Stimulated activated CD4-positive, alpha-beta T cell treated with anti-CD3 and anti-CD28 coated beads, Interleukin-1b, Interleukin-23, amount 100 ng/mL, for 4 hours (primary cell): Measurements from ENCODE around the gene SPAM1.
"Not testable (repeated sequence)": the region's sequence is repeated elsewhere in the genome, so short reads cannot be mapped to it uniquely, and the experiment has no call there.

Experiments
- DNase-seq, 2 donors: peaks; one replicate each; pipeline ENCODE4 v3.0.0-alpha.2; 2020; ENCODE audit warnings: low read depth in 2 of 2

The SPAM1 gene, protein sequence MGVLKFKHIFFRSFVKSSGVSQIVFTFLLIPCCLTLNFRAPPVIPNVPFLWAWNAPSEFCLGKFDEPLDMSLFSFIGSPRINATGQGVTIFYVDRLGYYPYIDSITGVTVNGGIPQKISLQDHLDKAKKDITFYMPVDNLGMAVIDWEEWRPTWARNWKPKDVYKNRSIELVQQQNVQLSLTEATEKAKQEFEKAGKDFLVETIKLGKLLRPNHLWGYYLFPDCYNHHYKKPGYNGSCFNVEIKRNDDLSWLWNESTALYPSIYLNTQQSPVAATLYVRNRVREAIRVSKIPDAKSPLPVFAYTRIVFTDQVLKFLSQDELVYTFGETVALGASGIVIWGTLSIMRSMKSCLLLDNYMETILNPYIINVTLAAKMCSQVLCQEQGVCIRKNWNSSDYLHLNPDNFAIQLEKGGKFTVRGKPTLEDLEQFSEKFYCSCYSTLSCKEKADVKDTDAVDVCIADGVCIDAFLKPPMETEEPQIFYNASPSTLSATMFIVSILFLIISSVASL

DNA sequence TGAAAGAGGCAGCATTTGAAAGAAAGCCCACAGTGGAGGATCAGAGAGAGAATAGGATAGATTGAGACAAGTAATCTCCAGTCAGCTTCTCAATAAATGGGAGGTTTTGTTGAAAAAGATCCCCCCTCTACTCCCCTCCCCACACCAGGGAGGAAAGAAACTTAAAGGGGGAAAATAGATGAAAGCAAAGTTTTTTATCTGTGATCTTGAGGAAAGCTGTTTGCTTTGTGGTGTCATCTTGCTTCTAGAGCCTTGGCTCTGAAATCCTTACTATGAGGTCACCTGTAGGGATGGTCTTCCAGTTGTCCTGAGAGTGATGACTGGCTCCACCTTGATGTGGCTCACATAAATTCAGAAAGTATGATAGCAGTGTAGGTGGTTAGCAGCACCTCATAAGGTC is at the start of gene SPAM1:
Gene SPAM1, plus strand, starts transcription at position 301 of the 400 bp plus-strand sequence. CDS start 28,330 bp downstream, outside the sequence.
- DNase-seq: no peak

DNA sequence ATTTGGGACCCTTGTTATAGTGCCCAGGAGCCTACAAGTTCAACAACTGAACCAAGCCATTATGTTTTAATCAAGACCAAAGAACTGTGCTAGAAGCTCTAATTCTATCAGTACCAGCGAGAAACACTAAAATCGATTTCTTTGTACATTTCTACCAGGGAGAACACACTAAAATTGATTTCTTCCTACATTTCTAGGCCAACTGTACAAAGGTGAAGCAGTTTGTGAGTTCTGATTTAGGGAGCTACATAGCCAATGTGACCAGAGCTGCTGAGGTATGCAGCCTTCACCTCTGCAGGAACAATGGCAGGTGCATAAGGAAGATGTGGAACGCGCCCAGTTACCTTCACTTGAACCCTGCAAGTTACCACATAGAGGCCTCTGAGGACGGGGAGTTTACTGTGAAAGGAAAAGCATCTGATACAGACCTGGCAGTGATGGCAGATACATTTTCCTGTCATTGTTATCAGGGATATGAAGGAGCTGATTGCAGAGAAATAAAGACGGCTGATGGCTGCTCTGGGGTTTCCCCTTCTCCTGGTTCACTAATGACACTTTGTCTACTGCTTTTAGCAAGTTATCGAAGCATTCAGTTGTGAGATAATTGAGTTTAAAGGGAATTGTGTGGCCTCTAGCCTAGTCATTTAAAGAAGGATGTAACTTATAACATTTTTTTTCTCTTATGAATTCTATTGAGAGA is 48.3 kb upstream of the SPAM1 start:
- no peak for DNase-seq

DNA sequence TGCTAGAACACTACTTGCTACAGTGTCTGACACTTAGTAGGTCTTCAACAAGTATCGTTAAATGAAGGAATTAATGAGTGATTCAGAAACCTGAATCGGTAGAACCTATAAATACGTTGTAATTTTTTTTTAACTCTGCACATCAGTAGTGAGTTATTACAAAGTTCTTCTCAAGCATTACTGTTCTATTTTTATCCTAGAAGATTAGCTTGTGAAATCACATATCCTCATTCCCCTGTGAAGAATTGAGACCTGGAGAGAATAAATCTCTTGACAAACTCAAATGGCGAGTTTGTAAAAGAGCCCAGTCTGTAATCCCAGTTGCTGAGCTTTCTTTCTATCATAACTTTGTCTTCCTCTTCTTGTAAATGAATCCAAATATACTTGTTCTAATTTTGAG is 45.4 kb upstream of the SPAM1 start:
- no peak for DNase-seq

DNA sequence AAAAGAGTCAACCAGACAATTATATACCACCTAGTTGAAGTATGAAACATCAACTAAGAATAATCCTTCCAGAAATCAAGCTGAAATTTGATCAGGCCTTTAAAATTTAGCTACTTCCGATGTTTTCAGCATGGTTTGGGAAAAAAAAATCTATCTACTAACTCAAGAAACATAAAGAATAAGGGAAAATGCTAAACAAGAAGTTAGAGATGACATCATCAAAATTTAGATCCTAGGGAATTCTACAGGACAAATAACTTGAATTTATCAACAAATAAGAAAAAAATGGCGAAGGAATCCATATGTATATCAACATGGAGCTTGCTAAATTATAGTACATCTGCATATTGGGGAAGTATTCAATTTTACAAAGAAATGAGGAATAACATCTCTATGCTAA is 43.7 kb upstream of the SPAM1 start:
- no peak for DNase-seq

DNA sequence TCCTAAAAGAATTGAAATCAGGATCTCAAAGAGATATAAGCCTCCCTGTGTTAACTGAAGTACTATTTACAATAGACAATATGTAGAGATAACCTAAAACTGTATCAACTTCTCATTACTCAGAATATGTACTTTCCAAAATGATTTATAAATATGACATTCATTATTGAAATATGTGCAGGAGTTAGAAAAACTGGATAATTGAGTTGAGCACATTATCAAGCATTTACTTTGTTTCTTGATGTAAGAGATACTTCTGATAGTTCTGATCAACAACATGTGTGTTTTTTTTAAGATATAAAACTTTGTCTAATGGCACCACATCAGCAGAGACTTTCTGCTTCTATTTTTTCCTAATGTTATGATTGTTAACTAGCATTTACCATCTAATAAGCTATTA is 41.9 kb upstream of the SPAM1 start:
- DNase-seq: no peak

DNA sequence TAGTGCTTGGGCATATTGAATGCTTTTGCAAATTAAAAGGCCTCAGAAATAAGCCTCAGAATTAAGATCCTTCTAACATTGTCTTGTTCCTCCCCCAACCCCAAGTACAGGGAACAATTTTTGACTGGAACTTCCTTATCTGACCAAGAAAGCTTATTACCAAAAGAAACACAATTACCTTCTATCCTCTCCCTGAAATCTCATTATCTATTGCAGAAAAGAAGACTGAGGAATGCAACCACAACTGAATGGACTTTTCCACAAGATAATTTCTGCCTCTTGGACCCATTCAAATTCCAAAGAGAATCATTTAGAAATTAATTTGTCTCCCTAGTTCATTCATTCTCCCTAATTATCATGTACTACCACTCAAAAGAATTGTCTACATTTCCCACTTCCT is 36.8 kb upstream of the SPAM1 start:
- no peak for DNase-seq

DNA sequence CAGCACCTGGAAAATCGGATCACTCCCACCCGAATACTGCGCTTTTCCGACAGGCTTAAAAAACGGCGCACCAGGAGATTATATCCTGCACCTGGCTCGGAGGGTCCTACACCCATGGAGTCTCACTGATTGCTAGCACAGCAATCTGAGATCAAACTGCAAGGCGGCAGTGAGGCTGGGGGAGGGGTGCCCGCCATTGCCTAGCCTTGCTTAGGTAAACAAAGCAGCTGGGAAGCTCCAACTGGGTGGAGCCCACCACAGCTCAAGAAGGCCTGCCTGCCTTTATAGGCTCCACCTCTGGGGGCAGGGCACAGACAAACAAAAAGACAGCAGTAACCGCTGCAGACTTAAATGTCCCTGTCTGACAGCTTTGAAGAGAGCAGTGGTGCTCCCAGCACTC is 30.3 kb upstream of the SPAM1 start:
- DNase-seq: not testable (repeated sequence)

DNA sequence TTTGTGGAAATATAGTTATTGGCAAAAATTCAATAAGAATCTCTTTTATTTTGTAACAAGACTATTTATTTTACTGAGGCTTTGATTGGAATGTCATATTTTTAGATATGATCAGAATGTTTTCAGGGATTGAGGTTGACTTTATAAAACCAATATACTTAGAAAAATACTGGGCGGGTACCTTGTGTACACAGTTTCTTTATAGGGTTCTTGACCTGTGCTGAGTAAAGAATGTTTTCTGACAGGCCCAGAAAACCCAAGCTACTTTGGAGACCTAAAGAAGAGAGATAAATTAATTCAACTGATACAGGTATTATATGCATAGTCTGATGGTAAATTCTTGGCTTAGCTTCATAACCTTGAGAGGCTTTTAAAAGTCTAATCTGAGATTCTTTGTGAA is 23.9 kb upstream of the SPAM1 start:
- DNase-seq: no peak

DNA sequence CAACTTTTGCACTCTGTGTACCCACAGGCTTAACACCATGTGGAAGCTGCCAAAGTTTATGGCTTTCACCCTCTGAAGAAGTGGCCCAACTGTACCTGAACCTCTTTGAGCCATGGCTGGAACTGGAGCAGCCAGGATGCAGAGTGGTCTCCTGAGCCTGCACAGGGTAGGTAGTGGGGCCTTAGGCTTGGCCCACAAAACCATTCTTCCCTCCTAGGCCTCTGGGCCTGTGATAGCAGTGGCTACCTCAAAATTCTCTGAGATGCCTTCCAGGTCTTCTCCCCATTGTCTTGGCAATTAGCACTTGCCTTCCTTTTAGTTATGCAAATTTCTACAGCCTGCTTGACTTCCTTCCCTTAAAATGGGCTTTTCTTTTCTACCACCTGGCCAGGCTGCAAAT is 19.3 kb upstream of the SPAM1 start:
- DNase-seq: no peak

DNA sequence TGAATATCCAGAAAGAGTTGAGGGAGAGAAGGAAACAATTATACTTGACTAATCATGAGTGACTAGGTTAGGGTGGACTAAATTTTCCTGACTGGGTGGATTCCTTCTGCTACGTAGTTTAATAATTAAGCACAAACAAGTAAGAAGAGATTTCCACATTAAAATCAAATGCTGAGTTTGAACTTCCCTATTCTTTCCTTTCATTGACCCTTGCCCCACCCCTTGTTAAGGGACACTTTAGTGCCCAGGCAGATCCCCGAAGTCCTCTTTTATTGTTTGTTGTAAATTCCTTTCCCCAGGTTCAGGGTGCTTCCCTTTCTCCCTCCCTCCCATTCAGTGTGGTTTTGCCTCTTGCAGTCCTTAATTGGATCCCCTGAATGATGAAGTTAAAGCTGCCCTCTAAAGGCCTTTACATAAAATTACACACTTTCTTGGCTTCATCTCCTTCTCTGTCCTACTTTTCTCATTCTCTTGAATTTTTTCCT is 8.8 kb upstream of the SPAM1 start:
- no peak for DNase-seq

DNA sequence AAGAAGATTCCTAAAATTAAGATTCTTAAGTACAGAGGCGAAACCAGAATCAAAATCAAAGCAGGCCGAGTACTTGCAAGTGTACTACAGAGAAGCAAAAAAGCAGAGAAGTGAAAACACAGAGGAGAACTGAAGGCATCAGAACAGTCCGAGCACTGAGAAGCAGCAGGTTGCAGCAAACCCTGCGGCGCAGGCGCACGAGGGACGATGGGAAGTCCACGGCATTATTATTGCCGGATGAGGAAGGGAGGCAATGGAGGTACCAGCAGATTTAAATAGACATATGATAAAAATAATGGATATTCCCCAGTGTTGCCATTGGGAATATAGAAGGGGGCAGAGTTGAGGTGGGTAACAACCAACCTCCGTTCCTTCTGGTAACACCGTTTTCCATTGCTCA is 7.2 kb upstream of the SPAM1 start:
- DNase-seq: no peak

DNA sequence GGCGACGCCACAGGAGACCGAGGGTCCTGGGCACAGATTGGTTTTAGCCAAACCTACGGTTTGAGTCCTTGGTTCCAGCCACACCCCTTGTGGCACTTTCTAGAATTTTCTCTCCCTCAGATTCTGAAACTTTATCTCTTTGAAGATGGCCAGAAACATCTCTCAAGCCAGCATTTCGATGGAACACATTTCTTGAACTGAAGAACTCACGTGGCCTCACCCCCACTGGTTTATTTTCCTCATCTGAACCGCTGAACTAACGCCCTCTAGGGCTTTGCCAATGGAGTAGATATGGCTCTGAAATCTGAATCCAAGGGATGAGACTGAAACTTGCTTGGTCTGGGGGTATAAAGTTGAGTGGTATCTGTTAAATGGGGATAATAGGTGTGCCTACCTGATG is 6.7 kb upstream of the SPAM1 start:
- no peak for DNase-seq

DNA sequence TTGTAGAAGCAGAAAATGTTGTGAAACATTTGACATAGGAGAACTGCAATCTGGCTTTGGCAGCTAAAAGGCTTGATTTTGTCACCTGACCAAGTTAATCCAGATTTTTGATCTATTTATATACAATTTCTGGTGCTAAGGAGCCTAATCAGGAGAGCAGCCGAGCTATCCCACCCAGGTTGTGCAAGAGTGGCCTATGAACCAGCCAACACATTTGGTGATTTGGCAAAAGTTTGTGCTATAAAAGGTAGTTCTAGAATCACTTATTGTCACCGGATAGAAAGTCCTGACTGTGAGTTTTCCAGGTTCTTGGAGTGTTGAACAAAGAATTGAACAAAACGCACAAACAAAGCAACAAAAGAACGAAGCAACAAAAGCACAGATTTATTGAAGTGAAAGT is 1.4 kb upstream of the SPAM1 start:
- DNase-seq: no peak

DNA sequence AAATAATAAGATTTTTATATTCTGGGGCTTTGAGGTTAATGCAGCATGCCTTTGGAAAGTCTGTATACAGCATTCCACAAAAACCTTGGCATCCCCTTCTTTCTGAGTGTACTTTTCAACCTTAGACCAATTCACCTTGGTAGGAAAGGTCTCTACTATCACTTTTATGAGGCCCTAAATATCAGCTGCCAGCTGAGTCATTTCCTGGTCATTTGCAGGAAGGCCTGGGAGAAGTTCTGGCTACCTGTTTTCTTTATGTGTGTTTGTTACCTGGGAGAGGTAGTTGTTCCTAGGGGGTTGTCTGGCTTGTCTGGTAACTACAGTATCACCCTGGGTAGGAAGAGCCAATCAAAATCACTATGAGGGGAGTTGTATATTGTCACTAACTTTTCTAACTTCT is 4.1 kb downstream of the SPAM1 start:
- no peak for DNase-seq

DNA sequence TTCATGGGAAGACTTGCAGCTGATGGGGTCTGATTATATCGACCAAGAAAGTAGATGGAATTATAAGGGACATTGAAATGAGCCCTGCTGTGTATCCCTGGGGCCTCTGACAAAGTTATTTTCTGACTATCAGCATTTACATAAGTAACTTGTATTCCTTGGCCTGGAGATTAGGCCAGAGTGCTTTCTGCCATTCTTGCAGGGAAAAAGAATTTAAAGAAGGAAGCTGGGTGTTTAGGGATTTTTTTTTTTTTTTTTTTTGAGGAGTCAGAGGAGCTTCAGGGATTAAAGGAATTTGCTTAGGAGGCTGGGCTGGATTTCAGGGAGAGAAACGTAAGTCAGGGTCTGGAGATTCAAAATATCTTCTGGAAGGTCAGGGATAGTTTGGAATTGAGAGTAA is 4.6 kb downstream of the SPAM1 start:
- DNase-seq: no peak

DNA sequence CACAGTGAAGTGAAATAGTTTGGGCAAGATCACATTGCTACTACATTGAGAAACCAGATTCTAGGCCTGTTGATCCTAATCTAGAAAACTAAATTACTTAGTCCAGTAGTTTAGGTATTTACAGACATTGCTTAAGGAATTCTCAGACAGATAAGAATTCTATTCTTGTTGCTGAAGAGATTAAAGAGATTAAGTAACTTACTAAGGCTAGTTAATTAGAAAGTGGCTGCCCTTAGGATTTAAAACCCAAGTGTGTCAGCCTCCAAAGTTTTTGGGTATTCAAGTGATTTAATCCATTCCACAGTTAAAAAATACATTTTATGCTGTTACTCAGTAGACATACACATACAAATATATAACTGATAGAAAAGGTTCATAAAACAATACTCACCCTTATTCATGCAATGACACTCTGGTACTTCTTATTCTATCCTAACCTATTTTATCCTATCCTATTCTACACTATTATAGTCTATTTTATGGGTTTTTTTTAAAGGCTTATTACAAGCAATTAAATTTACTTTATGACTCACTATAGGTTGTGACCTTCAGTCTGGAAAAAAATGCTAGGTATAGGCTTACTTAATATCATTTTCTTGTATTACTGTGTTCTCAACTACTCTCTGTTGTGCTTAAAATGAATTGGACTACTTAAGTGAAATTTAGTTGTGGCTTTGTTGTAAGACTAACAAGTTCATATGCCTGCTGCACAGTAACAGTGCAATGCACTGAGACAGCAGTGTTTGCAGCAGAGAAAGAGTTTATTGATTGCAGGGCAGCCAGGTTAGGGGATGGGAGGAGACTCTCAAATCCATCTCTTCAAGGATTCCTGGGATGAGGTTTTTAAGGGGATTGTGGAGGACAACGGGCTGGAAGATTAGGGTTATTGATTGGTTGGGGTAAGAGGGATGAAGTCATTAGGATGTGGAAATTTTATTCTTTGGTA is 10.7 kb downstream of the SPAM1 start:
- DNase-seq: no peak

DNA sequence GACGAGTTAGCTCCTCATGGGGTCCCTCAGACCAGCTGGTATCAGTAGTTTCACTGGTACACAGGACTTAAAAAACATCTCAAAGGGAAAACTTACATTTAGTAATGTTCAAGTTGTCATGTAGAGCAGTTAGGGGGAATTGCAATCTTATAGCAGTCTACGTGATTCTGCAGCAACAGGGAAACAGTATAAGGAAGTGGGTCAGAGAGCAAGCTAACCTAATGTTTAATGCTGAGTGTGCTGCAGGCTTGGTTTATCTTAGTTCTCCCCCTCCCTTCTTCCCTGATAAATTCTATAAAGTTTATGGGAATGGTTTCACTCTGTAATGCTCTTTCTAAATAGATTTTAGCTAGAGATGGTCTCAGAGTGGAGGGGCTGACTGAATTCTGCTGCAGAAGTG is 11.3 kb downstream of the SPAM1 start:
- DNase-seq: no peak

DNA sequence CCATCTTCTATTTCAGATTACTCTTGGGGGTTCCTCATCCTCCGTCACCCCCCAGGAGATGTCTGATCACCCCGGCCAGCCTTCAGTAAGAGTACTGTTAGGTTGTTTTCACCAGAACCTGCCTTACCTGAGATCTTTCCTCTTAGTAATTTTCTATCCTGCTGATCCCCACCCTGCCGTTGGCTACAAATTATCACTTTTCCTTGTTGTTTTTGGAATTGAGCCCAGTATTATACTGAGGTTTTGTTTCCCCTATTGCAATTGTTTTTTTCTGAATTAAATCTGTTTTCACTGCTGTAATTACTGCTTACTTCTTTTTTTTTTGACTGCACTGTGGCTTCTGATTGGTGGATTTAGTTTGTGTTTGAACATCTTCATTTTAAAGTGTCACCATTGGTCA is 14.7 kb downstream of the SPAM1 start:
- no peak for DNase-seq

DNA sequence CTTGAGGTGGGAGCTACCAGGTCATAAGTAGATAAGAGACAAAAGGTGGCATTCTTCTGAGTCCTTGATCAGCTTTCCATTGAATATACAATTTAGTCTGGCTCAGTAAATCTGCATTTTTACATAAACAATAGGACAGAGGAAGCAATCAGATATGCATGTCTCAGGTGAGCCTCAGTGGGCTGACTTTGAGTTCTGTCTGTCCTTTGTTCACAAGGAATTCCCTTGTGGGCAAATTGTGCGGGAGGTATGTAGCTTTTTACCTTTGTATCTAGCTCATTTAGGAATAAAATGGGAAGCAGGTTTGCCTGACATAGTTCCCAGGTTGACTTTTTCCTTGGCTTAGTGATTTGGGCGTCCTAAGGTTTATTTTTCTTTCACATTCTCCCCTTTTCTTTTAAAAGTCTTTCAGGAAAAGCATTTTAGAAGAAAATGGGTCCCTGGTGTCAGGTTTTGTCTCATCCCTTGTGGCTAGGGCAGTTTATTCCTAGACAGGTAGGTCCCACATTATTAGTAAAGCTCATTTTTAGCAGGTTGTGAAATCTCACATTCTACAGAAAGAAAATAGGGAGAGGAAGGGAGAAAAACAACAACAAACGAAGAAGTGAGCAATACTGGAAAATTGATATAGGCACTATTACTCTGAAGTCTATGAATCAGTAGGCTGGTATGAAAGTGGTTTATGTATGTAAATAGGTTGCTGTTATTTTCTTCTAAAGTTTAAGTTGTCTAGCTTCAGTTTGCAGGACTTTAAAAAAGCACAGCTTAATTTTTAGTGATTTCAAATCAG is 16.5 kb downstream of the SPAM1 start:
- DNase-seq: no peak

DNA sequence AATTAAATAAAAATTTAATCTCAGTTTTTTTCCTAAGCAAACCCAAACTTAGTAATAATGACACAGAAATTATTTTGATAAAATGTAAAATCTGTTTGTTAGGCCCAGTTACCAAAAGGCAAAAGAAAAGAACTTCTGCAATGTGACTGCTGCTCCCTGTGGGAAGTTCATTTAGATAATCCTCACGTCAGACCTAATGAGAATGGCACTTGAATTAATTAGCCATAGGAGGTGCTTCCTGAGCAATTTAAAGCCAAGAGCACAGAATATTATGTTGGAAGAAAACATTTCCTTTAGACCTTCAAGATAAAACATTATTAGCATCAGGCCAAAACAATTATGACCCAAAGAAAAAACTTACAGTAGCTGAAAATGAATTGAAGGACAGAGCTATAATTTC is 19.4 kb downstream of the SPAM1 start:
- no peak for DNase-seq

DNA sequence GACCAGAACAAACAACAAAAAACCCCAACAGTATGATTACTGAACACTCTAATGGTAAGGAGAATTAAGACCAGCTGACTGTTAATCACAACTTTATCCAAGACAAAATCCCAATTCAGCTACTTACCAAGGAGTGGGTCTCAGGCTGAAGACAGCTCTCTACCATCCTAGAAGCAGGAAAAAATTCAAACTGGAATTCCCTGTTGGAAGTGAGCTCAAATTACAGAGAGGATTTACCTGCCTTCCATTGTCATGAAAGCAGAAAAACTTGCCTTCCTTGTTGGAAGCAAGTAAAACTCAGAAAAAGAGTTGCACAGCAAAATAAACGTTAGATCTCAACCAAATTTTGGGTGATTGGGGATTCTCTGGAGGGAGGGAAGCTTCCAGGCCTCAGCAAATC is 20.9 kb downstream of the SPAM1 start:
- no peak for DNase-seq
